Fibroblast of pulmonary artery (primary cell): ENCODE measurements around the gene INSYN2B.

Source experiments
- DNase-seq: peaks from one replicate; pipeline ENCODE4 v3.0.0-alpha.2; 2010; ENCODE audit warnings: low read depth
- H3K4me3 ChIP-seq: replicated peaks from 2 replicates; pipeline ENCODE4 v1.5.1; 2011; ENCODE audit warnings: low read depth, mild to moderate bottlenecking, control low read depth, low read length, moderate library complexity
- TF ChIP-seq, protein P1 (sequence below): IDR thresholded peaks from 2 replicates; pipeline ENCODE4 v1.5.1; 2011; ENCODE audit warnings: mild to moderate bottlenecking, control low read depth, low read length, inconsistent platforms; ENCODE audit errors: missing control alignments

The INSYN2B gene

GRCh38 chr5:169978714-169979113 lies 1.6 kb downstream of the INSYN2B start:
- TF ChIP-seq, protein P1, sequence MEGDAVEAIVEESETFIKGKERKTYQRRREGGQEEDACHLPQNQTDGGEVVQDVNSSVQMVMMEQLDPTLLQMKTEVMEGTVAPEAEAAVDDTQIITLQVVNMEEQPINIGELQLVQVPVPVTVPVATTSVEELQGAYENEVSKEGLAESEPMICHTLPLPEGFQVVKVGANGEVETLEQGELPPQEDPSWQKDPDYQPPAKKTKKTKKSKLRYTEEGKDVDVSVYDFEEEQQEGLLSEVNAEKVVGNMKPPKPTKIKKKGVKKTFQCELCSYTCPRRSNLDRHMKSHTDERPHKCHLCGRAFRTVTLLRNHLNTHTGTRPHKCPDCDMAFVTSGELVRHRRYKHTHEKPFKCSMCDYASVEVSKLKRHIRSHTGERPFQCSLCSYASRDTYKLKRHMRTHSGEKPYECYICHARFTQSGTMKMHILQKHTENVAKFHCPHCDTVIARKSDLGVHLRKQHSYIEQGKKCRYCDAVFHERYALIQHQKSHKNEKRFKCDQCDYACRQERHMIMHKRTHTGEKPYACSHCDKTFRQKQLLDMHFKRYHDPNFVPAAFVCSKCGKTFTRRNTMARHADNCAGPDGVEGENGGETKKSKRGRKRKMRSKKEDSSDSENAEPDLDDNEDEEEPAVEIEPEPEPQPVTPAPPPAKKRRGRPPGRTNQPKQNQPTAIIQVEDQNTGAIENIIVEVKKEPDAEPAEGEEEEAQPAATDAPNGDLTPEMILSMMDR = no peak
- DNase-seq = no peak
- H3K4me3 ChIP-seq = peak overlapping the region; percentile 62

DNA sequence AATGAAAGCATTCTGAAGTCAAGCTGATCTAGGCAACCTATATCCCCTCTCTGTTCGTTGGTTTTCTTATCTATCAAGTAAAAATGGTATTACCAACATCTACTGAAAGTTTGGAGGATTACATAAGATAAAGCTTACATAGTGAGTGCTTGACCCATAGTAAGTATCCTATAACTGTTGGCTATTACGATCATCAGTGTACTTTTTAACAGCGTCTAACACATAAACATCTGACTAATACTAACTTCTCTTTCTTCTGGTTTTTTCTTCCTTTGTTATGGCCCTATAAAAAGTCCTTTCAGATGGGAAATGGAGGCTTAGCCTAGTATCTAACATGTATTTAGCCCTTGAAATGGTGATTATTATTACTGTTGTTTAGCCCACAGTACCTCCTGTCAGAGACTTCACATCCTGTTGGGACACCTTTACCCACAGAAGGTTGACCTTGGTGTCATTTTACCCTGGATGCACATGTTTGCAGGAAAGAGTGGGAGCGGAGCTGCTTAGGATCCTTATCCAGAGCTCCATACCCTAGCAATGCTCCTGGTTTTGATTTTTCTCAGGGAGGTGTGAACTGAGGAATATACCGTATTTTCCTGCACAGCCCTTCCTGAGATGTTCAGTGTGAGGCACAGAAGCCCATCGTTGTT lies 6.0 kb downstream of the INSYN2B start:
- no peak for DNase-seq
- H3K4me3 ChIP-seq = no peak overlapping the region
- TF ChIP-seq, protein P1 = no peak

GRCh38 chr5:169973056-169973455 lies 7.2 kb downstream of the INSYN2B start:
- TF ChIP-seq, protein P1 = no peak

DNA sequence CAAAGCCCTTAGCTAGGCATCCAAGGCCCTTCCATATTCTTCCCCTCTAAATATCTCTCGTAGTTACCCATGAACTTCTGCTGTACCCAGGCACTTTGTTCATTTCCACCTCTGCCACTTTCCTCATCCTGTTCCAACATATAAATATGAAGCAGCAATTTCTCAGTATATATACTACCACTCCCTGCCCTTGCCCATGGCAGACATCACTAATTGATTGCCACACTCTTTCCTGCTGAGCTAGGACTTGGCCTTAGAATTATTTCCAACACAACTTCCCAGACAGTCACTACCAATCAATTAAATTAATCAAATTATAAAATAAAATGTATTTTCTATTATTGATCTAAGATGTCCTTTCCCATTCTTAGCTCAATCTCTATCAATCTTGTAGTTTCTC lies 8.5 kb downstream of the INSYN2B start:
- TF ChIP-seq, protein P1 = no peak
- DNase-seq = no peak
- H3K4me3 ChIP-seq = no peak overlapping the region

More at GRCh38 chr5:169973056-169973455, 7.2 kb downstream of the INSYN2B start:
- no peak overlapping the region for H3K4me3 ChIP-seq
- no peak for DNase-seq

DNA sequence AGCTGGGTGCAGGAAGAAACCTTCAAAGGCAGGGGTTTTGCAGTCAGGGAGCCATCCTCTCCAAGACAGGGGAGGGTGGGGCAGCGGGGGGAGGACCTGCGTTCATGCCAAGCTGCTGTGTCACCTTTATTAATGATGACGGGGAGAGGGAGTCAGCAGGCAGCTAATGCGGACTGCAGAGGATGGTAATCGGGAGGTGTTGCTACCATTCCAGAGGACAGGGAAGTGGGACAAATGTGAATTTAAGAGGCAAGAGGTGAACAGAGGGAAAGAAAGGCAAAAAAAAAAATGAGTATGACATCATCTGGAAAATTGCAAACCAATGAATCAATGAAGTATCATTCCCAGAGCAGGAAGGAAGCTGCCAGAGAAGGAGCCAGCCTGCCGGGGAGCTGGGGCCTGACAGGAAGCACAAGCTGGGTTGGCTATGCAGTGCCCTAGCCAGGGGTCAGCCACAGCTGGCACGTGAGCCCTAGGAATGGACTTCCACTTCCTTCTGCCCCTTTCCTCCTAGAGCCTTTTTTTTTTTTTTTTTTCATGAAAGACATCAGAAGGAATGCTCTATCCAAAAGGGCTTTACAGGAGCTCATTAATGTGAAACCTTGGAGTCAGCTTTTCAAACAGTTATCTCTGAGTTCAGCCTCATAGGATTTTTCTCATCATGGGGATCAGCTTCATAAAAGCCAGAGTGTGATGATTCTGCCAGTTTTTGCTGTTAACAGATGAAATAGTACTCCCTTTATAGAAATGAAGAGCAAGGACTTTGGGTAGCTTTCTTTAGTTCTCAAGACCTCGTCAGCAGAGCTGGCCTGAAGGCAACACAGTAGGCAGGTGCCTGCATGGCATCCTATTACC lies 9.2 kb downstream of the INSYN2B start:
- TF ChIP-seq, protein P1 = no peak
- peak; percentile 70 for DNase-seq
- no peak overlapping the region for H3K4me3 ChIP-seq

GRCh38 chr5:169970339-169970738 lies 10.0 kb downstream of the INSYN2B start:
- no peak for DNase-seq
- TF ChIP-seq, protein P1 = no peak
- H3K4me3 ChIP-seq = no peak overlapping the region
